ENCODE results near the gene HLF. TPM values are rescaled to one million over a fixed set of nuclear protein-coding genes. Genes with fewer than 3 reads are reported as not detected.

The HLF gene
- total and polyA plus RNA-seq, 2 of the 4 experiments (the other 2 are of a cell fraction), result 0.18 TPM; not detected in 1

DNA sequence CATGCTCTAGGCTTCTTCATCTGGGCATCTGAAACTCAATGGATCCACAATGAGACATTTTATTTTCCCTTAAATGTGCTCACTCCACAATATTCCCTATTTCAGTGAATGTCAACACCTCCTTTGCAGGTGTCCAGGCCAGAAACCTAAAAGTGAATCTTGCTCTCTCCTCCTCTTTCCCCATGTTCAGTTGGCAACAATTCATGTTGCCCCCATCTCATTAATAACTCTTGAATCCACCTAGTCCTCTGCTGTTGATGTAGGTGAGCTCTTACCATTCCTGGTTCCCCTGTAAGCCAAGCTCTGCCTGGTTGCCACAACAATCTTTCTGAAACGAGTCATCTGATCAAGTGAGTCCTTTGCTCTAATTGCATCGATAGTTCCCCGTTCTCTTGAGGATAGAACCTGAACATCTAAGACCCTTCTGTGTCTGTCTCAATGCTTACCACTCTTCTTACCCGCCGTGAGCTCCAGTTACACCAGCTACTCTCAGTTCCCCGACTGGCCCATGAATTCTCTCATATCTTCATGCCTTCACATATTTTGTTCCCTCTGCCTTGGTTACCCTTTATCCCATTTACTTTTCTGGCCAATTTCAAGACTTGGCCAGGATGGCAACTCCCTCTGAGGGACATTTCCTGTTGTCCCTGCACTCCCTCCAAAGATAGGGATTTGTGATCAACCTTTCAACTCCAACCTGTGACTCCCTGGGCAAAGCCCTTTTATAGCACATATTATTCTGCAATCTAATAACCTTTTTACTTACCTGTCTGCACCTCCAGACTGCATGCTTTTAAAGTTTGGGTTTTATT, 35.9 kb downstream of the HLF start:
- H2BK20ac ChIP-seq (ENCODE audit: low read depth, low read length), result no peak overlapping the region
- no peak for ATAC-seq (ENCODE audit: low read depth)
- no peaks in the 10 kb centered on the region for H3K79me1 ChIP-seq (ENCODE audit: low read depth in 1 of 2, low read length in 2 of 2)
- H4K20me1 ChIP-seq (ENCODE audit: insufficient read depth, low read length), result no peaks in the 10 kb centered on the region
- no peak overlapping the region for H2BK5ac ChIP-seq (ENCODE audit: low read depth, low read length, poor library complexity, severe bottlenecking)
- dilution Hi-C loops (cut with HindIII; ENCODE audit: low sequenced_read_pairs, unreplicated experiment) (no loop called here), in situ Hi-C loops (cut with MboI; ENCODE audit: low sequenced_read_pairs) (loop anchor here (5.0 kb wide), 1 partner anchor 308 kb away; no protein-coding TSS in a partner anchor), intact Hi-C loops (cut with micrococcal nuclease) (no loop called here)
- TF ChIP-seq RFX5 (IDR thresholded peaks at IDR 0.05; ENCODE audit: low read depth, low read length), result no peak
- TF ChIP-seq SMC3 (IDR thresholded peaks at IDR 0.05; ENCODE audit: low read depth, low read length), result no peak
- TF ChIP-seq MAFK (IDR thresholded peaks at IDR 0.05; ENCODE audit: low read depth, low read length), result no peak
- no peak for TF ChIP-seq BHLHE40 (IDR thresholded peaks at IDR 0.05; ENCODE audit: low read depth, low read length)
- no peak for TF ChIP-seq MAZ (IDR thresholded peaks at IDR 0.05; ENCODE audit: borderline replicate concordance, low read depth, low read length)
- no peak for TF ChIP-seq POLR2A (IDR thresholded peaks at IDR 0.05; ENCODE audit: low read depth, low read length)
- TF ChIP-seq CHD1 (IDR thresholded peaks at IDR 0.05; ENCODE audit: low read depth, low read length), result no peak
- no peak for TF ChIP-seq RCOR1 (IDR thresholded peaks at IDR 0.05; ENCODE audit: insufficient replicate concordance, low read length)
- no peak overlapping the region for H3K56ac ChIP-seq (ENCODE audit: extremely low read depth, insufficient read depth, low read length)
- DNase-seq, result no peak
- no peaks in the 10 kb centered on the region for H3K4me1 ChIP-seq (ENCODE audit: control insufficient read depth, insufficient read depth, low read length)
- no TSS peak for BruUV-seq (replicated peaks)
- no peak overlapping the region for H3K23ac ChIP-seq (ENCODE audit: low read depth, low read length)
- H2BK15ac ChIP-seq (ENCODE audit: low read depth, low read length), result no peak overlapping the region
- H3K4me3 ChIP-seq (ENCODE audit: insufficient read depth, low read depth, low read length), result no peak overlapping the region
- H3K9me3 ChIP-seq (ENCODE audit: control insufficient read depth, insufficient read depth, low read length), result no peaks in the 10 kb centered on the region
- no CpG with 5 or more reads among the region's 6 CpGs for WGBS, 2 experiments (ENCODE audit: extremely low coverage in 2 of 2, insufficient read length in 1 of 2)
- no peak overlapping the region for H3K4me2 ChIP-seq (ENCODE audit: low read depth, low read length)
- no peak overlapping the region for H3K18ac ChIP-seq (ENCODE audit: low read depth, low read length)
- H2AK9ac ChIP-seq (replicated peaks; ENCODE audit: low read depth, low read length, poor library complexity), result no peak overlapping the region
- H2AFZ ChIP-seq (replicated peaks; ENCODE audit: low read length, poor library complexity), result no peak overlapping the region
- no peak overlapping the region for H3K14ac ChIP-seq (replicated peaks; ENCODE audit: low read depth, low read length)
- H3K9ac ChIP-seq (ENCODE audit: low read depth, low read length), result no peak overlapping the region
- POLR2A ChIA-PET (ENCODE audit: unreplicated experiment), result no interaction called here
- no peak overlapping the region for H4K8ac ChIP-seq (ENCODE audit: low read depth in 2 of 2, low read length in 2 of 2)
- H3K4ac ChIP-seq (ENCODE audit: low read depth, low read length), result no peak overlapping the region
- H3K27ac ChIP-seq (ENCODE audit: insufficient read depth, low read length), result no peak overlapping the region
- H3K36me3 ChIP-seq (ENCODE audit: control insufficient read depth, insufficient read depth, low read length), result no peaks in the 10 kb centered on the region
- H2BK120ac ChIP-seq (ENCODE audit: low read depth, low read length), result no peak overlapping the region
- H4K91ac ChIP-seq (ENCODE audit: insufficient read depth, low read depth, low read length), result no peak overlapping the region
- H3K9me1 ChIP-seq (ENCODE audit: insufficient read depth, low read length), result no peaks in the 10 kb centered on the region
- H3K27me3 ChIP-seq (ENCODE audit: control insufficient read depth, insufficient read depth, low read length), result no peaks in the 10 kb centered on the region
- CTCF ChIA-PET, result interaction anchor here (1.5 kb wide), 1 partner anchor 308 kb away, joined by 3 read pairs; no protein-coding TSS in a partner anchor
- H4K5ac ChIP-seq (ENCODE audit: low read depth, low read length), result no peak overlapping the region
- no peak overlapping the region for H2AK5ac ChIP-seq (ENCODE audit: low read depth, low read length)

All from IMR-90 (cell line).